H9 (cell line): ENCODE measurements around the gene METTL17. TPM values are rescaled to one million over a fixed set of nuclear protein-coding genes. Genes with fewer than 3 reads are reported as not detected.
A peak's percentile ranks its signal among the peaks of the same experiment; 100 is the strongest.

Experiments used
- DNase-seq: peaks from one replicate; pipeline ENCODE4 v3.0.0-alpha.2; 2017
- H2AFZ ChIP-seq: one replicate; pipeline ENCODE4 v1.6.1; 2013; ENCODE audit warnings: mild to moderate bottlenecking, low read length, control low read depth, moderate library complexity
- H2AK5ac ChIP-seq: 2 replicates; pipeline ENCODE4 v1.6.1; 2013; ENCODE audit warnings: low read length, control low read depth, mixed read lengths; ENCODE audit not compliant: insufficient read length
- H2BK120ac ChIP-seq: one replicate; pipeline ENCODE4 v1.6.1; 2013; ENCODE audit warnings: low read depth, mild to moderate bottlenecking, low read length, control low read depth, inconsistent platforms; ENCODE audit not compliant: poor library complexity, severe bottlenecking
- H2BK12ac ChIP-seq: 2 replicates; pipeline ENCODE4 v1.6.1; 2013; ENCODE audit warnings: low read length, control low read depth, mixed read lengths, low read depth; ENCODE audit not compliant: insufficient read length
- H2BK15ac ChIP-seq: 2 replicates; pipeline ENCODE4 v1.6.1; 2013; ENCODE audit warnings: low read depth, low read length, control low read depth
- H2BK20ac ChIP-seq: one replicate; pipeline ENCODE4 v1.6.1; 2013; ENCODE audit warnings: low read depth, mild to moderate bottlenecking, low read length, control low read depth, inconsistent platforms; ENCODE audit not compliant: poor library complexity, severe bottlenecking
- H2BK5ac ChIP-seq: 2 replicates; pipeline ENCODE4 v1.6.1; 2013; ENCODE audit warnings: low read length, control low read depth, mixed read lengths; ENCODE audit not compliant: insufficient read length
- H3K14ac ChIP-seq: 2 replicates; pipeline ENCODE4 v1.6.1; 2013; ENCODE audit warnings: low read length, control low read depth; ENCODE audit not compliant: insufficient read depth
- H3K18ac ChIP-seq: 2 replicates; pipeline ENCODE4 v1.6.1; 2013; ENCODE audit warnings: low read depth, mild to moderate bottlenecking, mixed read lengths, low read length, control low read depth; ENCODE audit not compliant: insufficient read length
- H3K23ac ChIP-seq: 2 replicates; pipeline ENCODE4 v1.6.1; 2013; ENCODE audit warnings: low read length, control low read depth, mixed read lengths, low read depth; ENCODE audit not compliant: insufficient read length
- H3K23me2 ChIP-seq: 2 replicates; pipeline ENCODE4 v1.6.1; 2013; ENCODE audit warnings: low read depth, mild to moderate bottlenecking, mixed read lengths, low read length, control low read depth; ENCODE audit not compliant: insufficient read length, poor library complexity, severe bottlenecking
- H3K27ac ChIP-seq: 2 replicates; pipeline ENCODE4 v1.5.1; 2013; ENCODE audit warnings: low read length, control low read depth, mixed read lengths, low read depth; ENCODE audit not compliant: insufficient read length
- H3K27me3 ChIP-seq: 2 replicates; pipeline ENCODE4 v1.6.1; 2013; ENCODE audit warnings: low read length, control low read depth, inconsistent platforms; ENCODE audit not compliant: insufficient read depth
- H3K4ac ChIP-seq: 2 replicates; pipeline ENCODE4 v1.6.1; 2013; ENCODE audit warnings: low read depth, mild to moderate bottlenecking, control low read depth, inconsistent platforms, low read length, moderate library complexity
- H3K4me1 ChIP-seq: 2 replicates; pipeline ENCODE4 v1.6.1; 2013; ENCODE audit warnings: low read length, control low read depth, inconsistent platforms; ENCODE audit not compliant: insufficient read depth
- H3K4me2 ChIP-seq: 2 replicates; pipeline ENCODE4 v1.6.1; 2013; ENCODE audit warnings: low read length, control low read depth, mixed read lengths; ENCODE audit not compliant: insufficient read length, insufficient read depth
- H3K56ac ChIP-seq: 2 replicates; pipeline ENCODE4 v1.6.1; 2013; ENCODE audit warnings: low read depth, mild to moderate bottlenecking, mixed read lengths, low read length, control low read depth; ENCODE audit not compliant: insufficient read length
- H3K79me1 ChIP-seq: 2 replicates; pipeline ENCODE4 v1.6.1; 2013; ENCODE audit warnings: low read depth, mild to moderate bottlenecking, moderate library complexity, low read length, control low read depth, inconsistent platforms; ENCODE audit not compliant: insufficient read depth, poor library complexity, severe bottlenecking
- H3K79me2 ChIP-seq: 2 replicates; pipeline ENCODE4 v1.6.1; 2013; ENCODE audit warnings: low read length, control low read depth, inconsistent platforms; ENCODE audit not compliant: insufficient read depth
- H3K9ac ChIP-seq: 2 replicates; pipeline ENCODE4 v1.6.1; 2013; ENCODE audit warnings: low read length, control low read depth, mixed read lengths; ENCODE audit not compliant: insufficient read length; ENCODE audit errors: extremely low read depth
- H3K9me3 ChIP-seq: one replicate; pipeline ENCODE4 v1.6.1; 2013; ENCODE audit warnings: low read depth, low read length, inconsistent platforms; ENCODE audit not compliant: control insufficient read depth
- H3T11ph ChIP-seq: one replicate; pipeline ENCODE4 v1.6.1; 2013; ENCODE audit warnings: mild to moderate bottlenecking, low read length, control low read depth, inconsistent platforms
- H4K20me1 ChIP-seq: one replicate; pipeline ENCODE4 v1.6.1; 2013; ENCODE audit not compliant: control insufficient read depth, insufficient read length, insufficient read depth
- H4K5ac ChIP-seq: 2 replicates; pipeline ENCODE4 v1.6.1; 2013; ENCODE audit warnings: low read depth, mild to moderate bottlenecking, mixed read lengths, low read length, control low read depth; ENCODE audit not compliant: insufficient read length
- H4K8ac ChIP-seq: replicated peaks from 2 replicates; pipeline ENCODE4 v1.6.1; 2013; ENCODE audit warnings: low read length, control low read depth, mixed read lengths, low read depth; ENCODE audit not compliant: insufficient read length
- H4K91ac ChIP-seq: 2 replicates; pipeline ENCODE4 v1.6.1; 2013; ENCODE audit warnings: low read depth, mild to moderate bottlenecking, moderate library complexity, mixed read lengths, low read length, control low read depth; ENCODE audit not compliant: insufficient read length
- H3K27ac Mint-ChIP-seq, 3 experiments: 2 replicates in 2 of 3; 3 replicates in 1 of 3; pipeline ENCODE4 v1.8.0; 2020 to 2021; ENCODE audit warnings: mixed read lengths in 3 of 3, mild to moderate bottlenecking in 1 of 3, moderate library complexity in 1 of 3
- H3K27me3 Mint-ChIP-seq: 2 replicates; pipeline ENCODE4 v1.8.0; 2021; ENCODE audit warnings: low read depth, mild to moderate bottlenecking, moderate library complexity, mixed read lengths
- H3K36me3 Mint-ChIP-seq, 3 experiments: 2 replicates in 2 of 3; 3 replicates in 1 of 3; pipeline ENCODE4 v1.8.0; 2020 to 2021; ENCODE audit warnings: low read depth in 3 of 3, mixed read lengths in 3 of 3; ENCODE audit not compliant: insufficient read depth in 1 of 3
- H3K4me1 Mint-ChIP-seq, 2 experiments: 2 replicates each; pipeline ENCODE4 v1.8.0; 2020; ENCODE audit warnings: mixed read lengths in 2 of 2
- H3K4me3 Mint-ChIP-seq, 2 experiments: 2 replicates in 1 of 2; 3 replicates in 1 of 2; pipeline ENCODE4 v1.8.0; 2020 to 2021; ENCODE audit warnings: mild to moderate bottlenecking in 2 of 2, mixed read lengths in 2 of 2, moderate library complexity in 1 of 2
- H3K9me3 Mint-ChIP-seq, 2 experiments: 2 replicates in 1 of 2; 3 replicates in 1 of 2; pipeline ENCODE4 v1.8.0; 2020; ENCODE audit warnings: mild to moderate bottlenecking in 2 of 2, mixed read lengths in 2 of 2, moderate library complexity in 1 of 2
- WGBS: extraction: QIAGEN DNeasy Blood & Tissue Kit; methylation state at CpG from one replicate; pipeline ENCODE4 v1.1.7; 2013; ENCODE audit warnings: missing lambda C conversion rate, low lambda C conversion rate, mixed read lengths; ENCODE audit not compliant: insufficient read length; ENCODE audit errors: extremely low coverage; 5-methylcytosine and 5-hydroxymethylcytosine counted together
- total RNA-seq: library from RNA; stranded (reverse); gene quantifications from 2 replicates; pipeline ENCODE4 v1.2.1, GENCODE V29; 2021
- TF ChIP-seq, protein P1 (sequence below): fragments of 200-600 bp; sonication (generic); conservative IDR thresholded peaks from 3 replicates; pipeline ENCODE4 v1.8.0; 2021; ENCODE audit warnings: antibody characterized with exemption, mild to moderate bottlenecking

The METTL17 gene
- total RNA-seq, 1 experiment from 2014 or later, result 81.4 TPM

GRCh38 chr14:21033133-21033698 is 43.4 kb downstream of the METTL17 start:
- Histone ChIP-seq H2AFZ (no peak overlapping the region), H3K23me2 (no peaks in the 10 kb centered on the region), H4K8ac (no peak overlapping the region), H3K4ac (no peak overlapping the region), H3K18ac (no peak overlapping the region), H3K4me1 (no peaks in the 10 kb centered on the region), H3T11ph (no peak overlapping the region), H3K23ac (no peak overlapping the region), H3K27ac (no peak overlapping the region), H3K9ac (no peak overlapping the region), H2BK5ac (no peak overlapping the region), H2BK12ac (no peak overlapping the region), H2BK15ac (no peak overlapping the region), H4K91ac (no peak overlapping the region), H3K9me3 (no peaks in the 10 kb centered on the region), H4K20me1 (no peaks in the 10 kb centered on the region), H3K14ac (no peak overlapping the region), H4K5ac (no peak overlapping the region), H3K79me1 (no peaks in the 10 kb centered on the region), H3K56ac (no peak overlapping the region), H2AK5ac (no peak overlapping the region), H2BK120ac (no peak overlapping the region), H3K4me2 (no peak overlapping the region), H3K79me2 (no peaks in the 10 kb centered on the region), H3K27me3 (no peaks in the 10 kb centered on the region), H2BK20ac (no peak overlapping the region)
- Mint-ChIP-seq H3K36me3 (no peaks in the 10 kb centered on the region), H3K27ac (peak overlapping the region in 1 of 3 experiments; percentile 81; a peak in 1 of 7 replicates), H3K4me1 (peaks cover 0 to 1% of the 10 kb centered on the region in 2 experiments; a peak in 2 of 4 replicates), H3K27me3 (peaks cover 50% of the 10 kb centered on the region), H3K4me3 (no peak overlapping the region), H3K9me3 (no peaks in the 10 kb centered on the region)
- no CpG with 5 or more reads among the region's 4 CpGs for WGBS
- TF ChIP-seq, protein P1, sequence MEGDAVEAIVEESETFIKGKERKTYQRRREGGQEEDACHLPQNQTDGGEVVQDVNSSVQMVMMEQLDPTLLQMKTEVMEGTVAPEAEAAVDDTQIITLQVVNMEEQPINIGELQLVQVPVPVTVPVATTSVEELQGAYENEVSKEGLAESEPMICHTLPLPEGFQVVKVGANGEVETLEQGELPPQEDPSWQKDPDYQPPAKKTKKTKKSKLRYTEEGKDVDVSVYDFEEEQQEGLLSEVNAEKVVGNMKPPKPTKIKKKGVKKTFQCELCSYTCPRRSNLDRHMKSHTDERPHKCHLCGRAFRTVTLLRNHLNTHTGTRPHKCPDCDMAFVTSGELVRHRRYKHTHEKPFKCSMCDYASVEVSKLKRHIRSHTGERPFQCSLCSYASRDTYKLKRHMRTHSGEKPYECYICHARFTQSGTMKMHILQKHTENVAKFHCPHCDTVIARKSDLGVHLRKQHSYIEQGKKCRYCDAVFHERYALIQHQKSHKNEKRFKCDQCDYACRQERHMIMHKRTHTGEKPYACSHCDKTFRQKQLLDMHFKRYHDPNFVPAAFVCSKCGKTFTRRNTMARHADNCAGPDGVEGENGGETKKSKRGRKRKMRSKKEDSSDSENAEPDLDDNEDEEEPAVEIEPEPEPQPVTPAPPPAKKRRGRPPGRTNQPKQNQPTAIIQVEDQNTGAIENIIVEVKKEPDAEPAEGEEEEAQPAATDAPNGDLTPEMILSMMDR, result no peak
- no peak for DNase-seq
